Activated CD4-positive, alpha-beta T cell treated with anti-CD3 and anti-CD28 coated beads for 36 hours (primary cell): ENCODE results near the gene MS4A8. TPM values are rescaled to one million over a fixed set of nuclear protein-coding genes. Genes with fewer than 3 reads are reported as not detected.

Experiments
- total RNA-seq, 2 experiments: library from RNA; stranded (reverse); gene quantifications; one replicate each; pipeline ENCODE4 v1.2.3, GENCODE V29; 2021

Gene MS4A8
- total RNA-seq, 2 experiments from 2014 or later = not detected

Other genes starting within 250 kb of the MS4A8 start
- gene MS4A1, start 243.8 kb upstream of the MS4A8 start, total RNA-seq = not detected
- gene MS4A12, start 206.8 kb upstream of the MS4A8 start, total RNA-seq = not detected
- not detected for gene MS4A13, start 184.2 kb upstream of the MS4A8 start, total RNA-seq
- gene MS4A18, start 25.1 kb downstream of the MS4A8 start, total RNA-seq = not detected
- not detected for gene MS4A15, start 57.3 kb downstream of the MS4A8 start, total RNA-seq
- not detected for gene MS4A10, start 85.7 kb downstream of the MS4A8 start, total RNA-seq
- gene CCDC86, start 142.5 kb downstream of the MS4A8 start, total RNA-seq = 10 to 100 TPM; 52.1 to 75.1 TPM
- gene PTGDR2, start 156.3 kb downstream of the MS4A8 start, total RNA-seq = under 1 TPM; 0.11 to 0.18 TPM
- gene ZP1, start 167.9 kb downstream of the MS4A8 start, total RNA-seq = not detected
- gene PRPF19, start 207.0 kb downstream of the MS4A8 start, total RNA-seq = 100 to 1,000 TPM; 148 to 197 TPM
- gene TMEM109, start 214.5 kb downstream of the MS4A8 start, total RNA-seq = 10 to 100 TPM; 80.3 to 89.1 TPM
- gene TMEM132A, start 224.8 kb downstream of the MS4A8 start, total RNA-seq = 1 to 10 TPM; 1.9 to 2.0 TPM